NCI-H226 (cell line): ENCODE data around the gene TBC1D17.

Experiments
- DNase-seq: peaks from one replicate; pipeline ENCODE4 v3.0.0-alpha.2; 2015

TBC1D17 gene

GRCh38 chr19:49862391-49863253 is 14.9 kb upstream of the TBC1D17 start:
- DNase-seq: no peak

- no peak for DNase-seq
Measured at GRCh38 chr19:49863254-49863934, 14.1 kb upstream of the TBC1D17 start.

GRCh38 chr19:49863935-49864320 is 13.6 kb upstream of the TBC1D17 start:
- DNase-seq: no peak

- no peak for DNase-seq
Measured at GRCh38 chr19:49864890-49865289, 12.6 kb upstream of the TBC1D17 start.

- peak; percentile 90 for DNase-seq
Measured at GRCh38 chr19:49866933-49867782, 10.3 kb upstream of the TBC1D17 start, which contains the start of gene PNKP. Gene PNKP, minus strand, starts transcription at chr19:49867576. Its CDS starts 372 bp downstream, at chr19:49867204.

GRCh38 chr19:49869009-49869483 is 8.5 kb upstream of the TBC1D17 start:
- DNase-seq: no peak

- peak; percentile 99 for DNase-seq
Measured at GRCh38 chr19:49869484-49870308, 7.8 kb upstream of the TBC1D17 start.

- no peak for DNase-seq
Measured at GRCh38 chr19:49870309-49870901, 7.1 kb upstream of the TBC1D17 start.

- no peak for DNase-seq
Measured at GRCh38 chr19:49871349-49871985, 6.0 kb upstream of the TBC1D17 start.

GRCh38 chr19:49872245-49873128 is 5.0 kb upstream of the TBC1D17 start:
- DNase-seq: no peak

GRCh38 chr19:49873129-49873521 is 4.4 kb upstream of the TBC1D17 start:
- no peak for DNase-seq

GRCh38 chr19:49873834-49874233 is 3.7 kb upstream of the TBC1D17 start:
- no peak for DNase-seq

- no peak for DNase-seq
Measured at GRCh38 chr19:49874503-49875157, 2.9 kb upstream of the TBC1D17 start.

GRCh38 chr19:49875177-49875576 is 2.3 kb upstream of the TBC1D17 start:
- no peak for DNase-seq

GRCh38 chr19:49875857-49876421 is 1.6 kb upstream of the TBC1D17 start:
- peak; percentile 39 for DNase-seq

- peak; percentile 89 for DNase-seq
Measured at GRCh38 chr19:49876422-49877019, 981 bp upstream of the TBC1D17 start.

GRCh38 chr19:49877879-49878743 is 609 bp downstream of the TBC1D17 start:
- DNase-seq: peak; percentile 92

- DNase-seq: no peak
Measured at GRCh38 chr19:49878744-49879070, 1.2 kb downstream of the TBC1D17 start.
